Heart right ventricle (tissue), 16 donors: Measurements from ENCODE around the gene KSR1. TPM values are rescaled to one million over a fixed set of nuclear protein-coding genes. Genes with fewer than 3 reads are reported as not detected.

Experiments used
- ATAC-seq, 8 donors: fragments of 200-7000 bp; cut with Tn5 transposase; one replicate each; pipeline ENCODE4 v1.9.1; 2020; ENCODE audit warnings: mild to moderate bottlenecking in 8 of 8, moderate library complexity in 8 of 8, moderate number of reproducible peaks in 1 of 8
- DNase-seq, 2 donors: peaks; one replicate each; pipeline ENCODE4 v3.0.0-alpha.2; 2020
- H3K27ac ChIP-seq, 10 donors: fragments of 200-600 bp; sonication (generic) in 2 of 10; one replicate each; pipeline versions ENCODE4 v1.5.0 to v1.8.0; 2020 to 2022; ENCODE audit warnings: mild to moderate bottlenecking in 3 of 10
- H3K27me3 ChIP-seq, 7 donors: fragments of 200-600 bp; one replicate each; pipeline ENCODE4 v1.8.0; 2021 to 2022; ENCODE audit warnings: mild to moderate bottlenecking in 2 of 7
- H3K36me3 ChIP-seq, 9 donors: fragments of 200-600 bp; sonication (generic) in 1 of 9; one replicate each; pipeline versions ENCODE4 v1.5.0 to v1.8.0; 2020 to 2022; ENCODE audit warnings: mild to moderate bottlenecking in 2 of 9
- H3K4me1 ChIP-seq, 9 donors: fragments of 200-600 bp; sonication (generic) in 1 of 9; one replicate each; pipeline versions ENCODE4 v1.5.0 to v1.8.0; 2020 to 2022; ENCODE audit warnings: mild to moderate bottlenecking in 4 of 9
- H3K4me3 ChIP-seq, 10 donors: fragments of 200-600 bp; sonication (generic) in 2 of 10; one replicate each; pipeline versions ENCODE4 v1.5.0 to v1.8.0; 2020 to 2022; ENCODE audit warnings: mild to moderate bottlenecking in 7 of 10, moderate library complexity in 2 of 10
- H3K9me3 ChIP-seq, 11 donors: fragments of 200-600 bp in 10 of 11; sonication (generic) in 2 of 11; one replicate each; pipeline versions ENCODE4 v1.5.0 to v1.8.0; 2013 to 2022; ENCODE audit warnings: mild to moderate bottlenecking in 2 of 11, control low read depth in 1 of 11, moderate library complexity in 1 of 11
- WGBS, 2 donors: extraction: QIAGEN DNeasy Blood & Tissue Kit; methylation state at CpG; one replicate each; pipeline ENCODE4 v1.1.7; 2013; ENCODE audit warnings: inconsistent platforms in 1 of 2; 5-methylcytosine and 5-hydroxymethylcytosine counted together
- intact Hi-C, 10 donors: fragments of 100-400 bp; cut with DNase I; formaldehyde crosslinking; loops; one replicate each; pipeline versions ENCODE4 v1.11.1 to v1.14.2; 2022
- polyA plus RNA-seq, 2 donors: library from polyadenylated mRNA; stranded (reverse); fragments of 200-250 nt; gene quantifications; one replicate each; pipeline ENCODE4 v1.2.3, GENCODE V29; 2013
- total RNA-seq, 10 donors: library from RNA; stranded (reverse); fragmentation: NEBNext Ultra II Directional in 3 of 10; extraction: Animal tissue kit (Norgen Biotek cat#: 25700) in 3 of 10; gene quantifications; one replicate each; pipeline versions ENCODE4 v1.2.1 to v1.2.4, GENCODE V29; 2021 to 2023
- TF ChIP-seq, protein P1 (sequence below), 9 donors: fragments of 200-600 bp; sonication (generic) in 2 of 9; IDR thresholded peaks; one replicate each; pipeline versions ENCODE4 v1.5.0 to v1.8.0; 2021 to 2022; ENCODE audit warnings: antibody characterized with exemption in 9 of 9, mild to moderate bottlenecking in 5 of 9, moderate library complexity in 1 of 9
- donor health status: Arrhythmogenic right ventricular cardiomyopathy.
- donor health status: ischemic (EF 13 %, LVEDD 7.1; RV severe dilation, severe dysfunction).
- donor health status: healthy with polysubstance abuse.
- donor health status: DM: no; HTN: yes; CAD: no.
- donor health status: DM: no; HTN: no; CAD: no.
- donor health status: ischemic (EF 25% LVEDD 6.9; RV normal size, moderate dysfunction).
- donor health status: ischemic (EF 25% LVEDD 5.7; RV mildly dilated, moderate dysfunction).
- donor health status: healthy.
- donor health status: DM: yes; HTN: yes; CAD: no.
- donor health status: Ischemic cardiomyopathy.
- donor health status: ischemic (EF 35%, LVEDD 5.7; RV mildly dilated, moderate dysfunction).
- donor health status: nonischemic (EF 11% LVEDD 7.7; RV severe dilation, severe dysfunction).
- donor health status: DM: yes; HTN: yes; CAD: no.
- donor health status: PGD.
- donor health status: ischemic (EF 29% LVEDD 5.4; RV normal size, mild dysfunction).
- donor health status: nonischemic (EF 23%, LVEDD 6.1; RV moderate dilation, normal function).

KSR1 gene
- total and polyA plus RNA-seq, 12 donors: 5.6 to 19.6 (median 8.6) TPM

DNA sequence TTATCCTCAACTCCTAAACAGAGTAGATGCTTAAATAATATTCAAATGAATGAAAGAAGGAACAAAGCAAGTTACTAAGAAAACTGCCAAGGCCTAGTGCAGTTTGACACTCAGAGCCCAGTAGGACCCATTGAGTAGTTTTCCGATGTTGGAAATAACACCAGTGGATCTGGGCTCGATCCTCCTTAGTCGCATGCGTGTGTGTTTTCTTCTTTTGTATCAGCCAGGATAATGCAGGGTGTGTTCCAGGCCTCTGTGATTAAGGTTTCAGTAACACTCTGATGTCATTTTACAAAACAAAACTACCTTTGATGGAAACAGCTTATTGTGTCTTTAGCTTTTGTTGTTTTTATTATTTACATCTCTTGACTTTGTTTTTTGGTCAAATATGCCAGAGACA is 24.5 kb downstream of the KSR1 start:
- intact Hi-C loops: no loop called here
- H3K36me3 ChIP-seq: peaks cover 0 to 5% (median 0%) of the 10 kb centered on the region in 9 donors
- WGBS, 2 donors: 88 to 96% methylated on average over 4 of the region's 4 CpGs
- H3K4me3 ChIP-seq: no peak overlapping the region
- no peak overlapping the region for H3K27ac ChIP-seq
- H3K9me3 ChIP-seq: no peaks in the 10 kb centered on the region
- DNase-seq (no peak), ATAC-seq (no peak)
- H3K27me3 ChIP-seq: no peaks in the 10 kb centered on the region
- TF ChIP-seq, protein P1, sequence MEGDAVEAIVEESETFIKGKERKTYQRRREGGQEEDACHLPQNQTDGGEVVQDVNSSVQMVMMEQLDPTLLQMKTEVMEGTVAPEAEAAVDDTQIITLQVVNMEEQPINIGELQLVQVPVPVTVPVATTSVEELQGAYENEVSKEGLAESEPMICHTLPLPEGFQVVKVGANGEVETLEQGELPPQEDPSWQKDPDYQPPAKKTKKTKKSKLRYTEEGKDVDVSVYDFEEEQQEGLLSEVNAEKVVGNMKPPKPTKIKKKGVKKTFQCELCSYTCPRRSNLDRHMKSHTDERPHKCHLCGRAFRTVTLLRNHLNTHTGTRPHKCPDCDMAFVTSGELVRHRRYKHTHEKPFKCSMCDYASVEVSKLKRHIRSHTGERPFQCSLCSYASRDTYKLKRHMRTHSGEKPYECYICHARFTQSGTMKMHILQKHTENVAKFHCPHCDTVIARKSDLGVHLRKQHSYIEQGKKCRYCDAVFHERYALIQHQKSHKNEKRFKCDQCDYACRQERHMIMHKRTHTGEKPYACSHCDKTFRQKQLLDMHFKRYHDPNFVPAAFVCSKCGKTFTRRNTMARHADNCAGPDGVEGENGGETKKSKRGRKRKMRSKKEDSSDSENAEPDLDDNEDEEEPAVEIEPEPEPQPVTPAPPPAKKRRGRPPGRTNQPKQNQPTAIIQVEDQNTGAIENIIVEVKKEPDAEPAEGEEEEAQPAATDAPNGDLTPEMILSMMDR (IDR thresholded peaks at IDR 0.05): no peak
- H3K4me1 ChIP-seq: peaks cover 0 to 42% (median 15%) of the 10 kb centered on the region in 9 donors

DNA sequence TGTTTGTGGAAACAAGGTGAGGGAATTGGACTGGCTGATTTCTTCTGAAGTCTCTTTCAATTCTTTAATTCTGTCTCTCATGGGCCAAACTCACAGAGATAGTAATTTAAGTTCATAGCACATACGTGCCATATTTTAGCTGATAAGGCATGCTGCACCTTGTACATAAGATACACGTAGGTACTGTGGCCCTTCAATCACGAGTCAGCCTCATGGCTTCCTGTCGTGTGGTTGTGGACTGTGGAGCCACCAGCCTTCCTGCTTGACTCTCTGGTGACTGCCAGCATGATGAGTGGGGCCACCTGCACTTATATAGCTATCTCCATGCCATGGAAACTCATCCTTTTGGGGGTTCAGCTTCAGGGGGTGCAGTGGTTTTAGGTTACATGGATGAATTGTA is 25.1 kb downstream of the KSR1 start:
- H3K9me3 ChIP-seq: no peaks in the 10 kb centered on the region
- H3K4me3 ChIP-seq: no peak overlapping the region
- ATAC-seq (no peak), DNase-seq (no peak)
- intact Hi-C loops: no loop called here
- TF ChIP-seq, protein P1 (IDR thresholded peaks at IDR 0.05): no peak
- 68 to 72% methylated on average over 4 of the region's 4 CpGs for WGBS, 2 donors
- peaks cover 0 to 5% (median 0%) of the 10 kb centered on the region in 9 donors for H3K36me3 ChIP-seq
- no peak overlapping the region for H3K27ac ChIP-seq
- H3K27me3 ChIP-seq: no peaks in the 10 kb centered on the region
- H3K4me1 ChIP-seq: peaks cover 0 to 42% (median 17%) of the 10 kb centered on the region in 9 donors

DNA sequence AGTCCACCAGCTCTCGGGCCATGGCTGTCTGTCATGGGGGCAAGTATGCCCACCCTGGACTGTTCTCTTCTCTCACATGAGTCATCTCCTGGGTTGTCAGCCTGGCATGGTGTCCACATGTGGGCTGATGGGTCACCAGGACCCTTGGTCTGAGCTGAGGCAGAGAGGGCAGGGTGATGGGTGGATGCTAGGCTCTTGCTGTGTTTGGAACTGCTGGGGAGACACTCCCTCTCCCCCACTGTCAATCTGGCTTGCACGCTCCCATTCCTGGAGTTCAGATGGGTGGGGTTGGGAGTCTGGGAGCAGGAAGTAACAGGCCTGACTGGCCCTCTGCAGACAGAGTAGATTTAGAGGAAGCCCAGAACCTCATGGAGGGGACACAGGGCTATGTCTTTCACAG is 28.9 kb downstream of the KSR1 start:
- TF ChIP-seq, protein P1 (IDR thresholded peaks at IDR 0.05): no peak
- H3K27ac ChIP-seq: no peak overlapping the region
- H3K9me3 ChIP-seq: no peaks in the 10 kb centered on the region
- H3K36me3 ChIP-seq: peaks cover 0 to 5% (median 0%) of the 10 kb centered on the region in 9 donors
- WGBS, 2 donors: 76 to 92% methylated on average over 2 of the region's 2 CpGs
- no peaks in the 10 kb centered on the region for H3K27me3 ChIP-seq
- DNase-seq: no peak
- peak in 4 of 8 donors; percentile 28 to 51 (median 34) for ATAC-seq
- H3K4me1 ChIP-seq: peaks cover 15 to 68% (median 39%) of the 10 kb centered on the region in 9 donors
- intact Hi-C loops: loop anchor here in 1 of 10 donors (5.0 kb wide), 1 partner anchor 33 kb away; no protein-coding TSS in a partner anchor
- no peak overlapping the region for H3K4me3 ChIP-seq

DNA sequence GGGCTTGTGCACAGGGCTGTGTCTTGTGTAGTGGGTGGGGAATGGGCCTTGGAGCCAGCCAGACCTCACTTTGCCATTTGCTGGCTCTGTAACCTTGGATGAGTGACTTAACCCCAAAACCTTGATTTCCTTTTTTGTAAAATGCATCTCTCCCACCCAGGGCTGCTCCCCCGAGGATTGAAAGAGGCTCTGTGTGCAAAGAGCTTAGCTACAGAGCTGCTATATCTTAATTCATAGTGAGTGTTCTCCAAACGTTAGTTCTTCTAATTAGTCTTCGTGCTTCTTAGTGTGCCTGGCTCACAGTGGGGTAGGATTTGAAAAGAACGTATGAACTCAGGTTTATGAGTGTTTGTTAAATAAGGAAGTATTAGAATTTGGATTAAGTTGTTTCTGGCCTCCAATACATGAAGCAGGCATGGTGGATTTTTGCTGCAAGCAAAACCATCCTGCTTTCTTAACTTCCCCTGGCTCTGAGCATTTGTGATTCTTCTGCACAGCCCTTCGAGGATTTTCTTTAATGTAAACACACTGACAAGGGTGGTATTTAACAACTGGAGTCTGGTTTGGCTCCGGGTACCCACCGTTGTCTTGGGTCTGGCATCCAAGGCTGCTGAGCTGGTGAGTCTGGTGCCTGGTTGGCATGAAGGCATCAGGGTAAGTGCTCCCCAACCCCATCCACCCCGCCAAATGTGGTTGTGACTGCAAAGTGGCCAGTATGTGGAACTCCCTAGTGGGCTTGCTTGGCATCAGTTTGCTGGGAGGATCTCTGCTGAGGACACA is 29.7 kb downstream of the KSR1 start:
- Histone ChIP-seq H3K27ac (no peak overlapping the region), H3K27me3 (no peaks in the 10 kb centered on the region), H3K9me3 (no peaks in the 10 kb centered on the region), H3K4me1 (peaks cover 15 to 72% (median 40%) of the 10 kb centered on the region in 9 donors), H3K4me3 (no peak overlapping the region), H3K36me3 (peaks cover 0 to 5% (median 0%) of the 10 kb centered on the region in 9 donors)
- DNase-seq: no peak
- 79 to 82% methylated on average over 8 of the region's 8 CpGs for WGBS, 2 donors
- intact Hi-C loops: loop anchor here in 1 of 10 donors (5.0 kb wide), 1 partner anchor 34 kb away; no protein-coding TSS in a partner anchor
- ATAC-seq: no peak
- TF ChIP-seq, protein P1 (IDR thresholded peaks at IDR 0.05): no peak
